NK-92 (cell line): ENCODE results near the gene ZNF496.
"Not testable (repeated sequence)": the region's sequence is repeated elsewhere in the genome, so short reads cannot be mapped to it uniquely, and the experiment has no call there.

ENCODE experiments used
- DNase-seq: peaks from one replicate; lab custom pipeline; 2025; ENCODE audit not compliant: unreplicated experiment; lab: John Stamatoyannopoulos, UW

The ZNF496 gene

DNA sequence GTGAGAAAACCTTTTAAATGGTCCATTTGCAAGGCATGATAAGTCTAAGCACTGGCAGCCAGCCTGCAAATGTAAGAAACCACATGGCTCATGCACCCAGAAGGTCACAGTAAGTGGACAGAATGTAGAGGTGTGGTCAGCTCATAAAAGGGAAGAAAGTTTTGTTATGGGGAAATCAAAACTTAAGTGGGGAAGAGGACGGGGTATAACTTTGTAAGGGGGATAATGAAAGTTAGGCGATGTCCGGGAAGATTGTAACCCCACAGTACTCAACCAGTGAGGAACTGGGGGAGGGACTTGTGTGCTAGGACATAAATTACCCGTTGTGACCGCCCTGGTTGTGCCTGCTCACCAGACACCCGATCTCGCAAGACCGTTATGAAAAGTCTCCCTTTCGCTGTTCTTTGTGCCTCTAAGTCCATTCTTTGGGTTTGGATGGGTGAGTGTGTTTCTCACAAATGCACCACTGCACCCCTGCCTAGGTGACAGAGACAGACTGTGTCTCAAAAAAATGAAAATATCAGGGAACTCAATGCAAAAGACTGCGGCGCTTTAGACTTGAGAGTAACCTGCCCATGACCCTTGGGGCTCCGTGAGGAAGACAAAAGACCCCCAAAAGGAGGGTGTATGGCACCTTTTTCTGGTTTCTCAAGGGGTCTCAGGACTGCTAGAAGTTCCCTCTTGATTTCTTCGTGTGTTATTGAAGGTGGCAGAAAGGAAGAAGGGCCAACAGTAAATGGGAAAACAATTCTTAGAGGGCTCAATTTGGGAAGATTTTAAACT lies 28.6 kb upstream of the ZNF496 start:
- DNase-seq, result no peak

DNA sequence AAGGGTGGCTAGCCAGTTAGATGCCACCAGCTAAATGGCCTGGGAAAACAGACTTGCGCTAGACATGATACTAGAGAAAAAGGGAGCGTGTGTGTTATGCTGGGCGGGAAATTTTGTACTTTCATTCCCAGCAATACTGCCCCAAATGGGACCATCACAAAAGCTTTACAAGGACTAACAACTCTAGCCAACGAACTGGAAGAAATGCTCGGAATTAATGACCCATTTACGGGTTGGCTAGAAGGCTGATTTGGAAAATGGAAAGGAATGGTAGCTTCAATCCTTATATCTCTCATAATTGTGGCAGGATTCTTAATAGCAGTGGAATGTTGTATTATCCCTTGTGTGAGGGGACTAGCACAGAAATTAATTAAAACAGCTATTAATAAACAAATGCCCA lies 27.9 kb upstream of the ZNF496 start:
- DNase-seq, result no peak

DNA sequence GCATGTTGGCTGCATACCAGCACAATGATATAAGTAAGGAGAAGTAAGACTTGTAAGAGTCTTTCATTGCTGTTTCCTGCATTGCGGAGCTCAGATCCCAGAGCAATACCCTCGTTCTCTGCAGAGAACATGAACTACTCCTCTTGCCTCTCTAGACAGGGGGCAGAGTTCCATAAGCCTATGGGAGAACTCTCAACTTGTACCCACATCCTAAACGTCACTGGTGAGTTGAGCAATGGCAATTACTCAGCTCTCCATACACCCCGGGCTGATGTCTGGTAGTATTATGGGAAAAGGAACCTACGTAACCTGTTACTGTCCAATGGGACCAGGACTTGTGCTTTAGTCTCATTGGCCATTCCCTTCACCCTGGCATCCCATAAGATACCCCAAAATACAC lies 27.3 kb upstream of the ZNF496 start:
- DNase-seq, result no peak

DNA sequence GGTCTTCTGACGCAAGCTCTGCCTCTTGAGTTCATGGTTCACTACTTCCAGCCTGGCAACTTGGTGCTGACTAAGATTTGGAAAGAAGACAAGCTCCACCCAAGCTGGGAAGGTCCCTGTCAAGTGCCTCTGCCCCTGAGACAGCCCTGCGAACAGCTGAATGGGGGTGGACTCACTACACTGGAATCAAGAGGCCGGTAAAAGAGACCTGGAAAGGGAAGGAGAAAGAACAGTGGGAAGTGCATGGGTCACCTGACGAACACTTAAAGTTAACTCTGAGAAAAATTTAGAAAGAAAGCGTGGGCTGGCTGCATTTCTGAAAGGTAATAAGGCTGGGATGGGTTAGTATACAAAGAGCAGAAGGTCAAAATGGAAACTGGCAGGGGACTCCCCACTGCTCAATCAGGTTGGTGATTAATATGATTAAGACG lies 26.1 kb upstream of the ZNF496 start:
- no peak for DNase-seq

DNA sequence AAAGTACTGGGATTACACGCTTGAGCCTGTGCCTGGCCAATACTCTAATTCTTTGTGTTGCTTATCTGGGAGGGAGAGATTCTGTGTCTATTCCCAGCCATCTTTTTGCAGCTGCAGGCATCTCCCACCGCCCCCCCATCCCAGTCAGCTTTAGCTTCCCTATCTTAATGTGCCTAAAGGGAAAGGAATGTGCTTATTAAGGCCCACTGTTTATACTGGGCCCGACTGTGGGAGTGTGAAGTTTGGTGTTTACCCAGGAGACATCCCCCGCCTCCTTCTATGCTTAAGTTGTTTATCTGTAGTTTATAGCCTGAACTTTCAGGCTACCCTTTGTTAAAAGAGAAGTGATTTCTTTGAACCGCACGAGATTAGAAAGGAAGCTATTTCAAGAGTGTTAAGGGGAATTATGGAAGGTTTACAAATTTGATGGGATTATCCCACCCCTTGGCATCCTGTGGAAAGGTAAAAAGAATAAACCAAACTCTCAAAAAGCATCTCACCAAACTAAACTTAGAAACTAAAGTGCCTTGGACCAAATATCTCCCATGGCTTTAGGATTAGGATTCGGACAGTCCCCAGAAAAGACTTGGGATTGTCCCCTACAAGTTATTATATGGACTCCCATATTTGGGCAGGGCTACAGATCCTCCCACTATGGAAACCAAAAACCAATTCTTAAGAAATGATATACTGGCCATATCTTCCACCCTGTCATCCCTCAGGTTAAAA lies 25.5 kb upstream of the ZNF496 start:
- no peak for DNase-seq

DNA sequence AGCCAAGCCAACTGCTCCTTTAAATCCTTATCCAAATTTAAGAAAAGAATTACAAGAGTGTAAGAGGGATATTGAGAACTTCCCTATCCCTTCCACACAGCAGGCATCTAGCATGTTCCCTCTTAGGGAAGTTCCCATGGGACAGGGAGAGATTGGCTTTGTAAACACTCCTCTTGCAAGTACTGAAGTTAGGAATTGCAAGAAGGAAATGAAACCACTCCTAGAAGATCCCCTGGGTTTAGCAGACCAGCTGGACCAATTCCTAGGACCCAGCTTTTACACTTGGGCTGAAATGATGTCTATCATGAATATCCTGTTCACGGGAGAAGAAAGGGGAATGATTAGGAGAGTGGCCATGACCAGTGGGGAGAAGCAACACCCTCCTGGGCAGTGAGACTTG lies 23.5 kb upstream of the ZNF496 start:
- not testable (repeated sequence) for DNase-seq

DNA sequence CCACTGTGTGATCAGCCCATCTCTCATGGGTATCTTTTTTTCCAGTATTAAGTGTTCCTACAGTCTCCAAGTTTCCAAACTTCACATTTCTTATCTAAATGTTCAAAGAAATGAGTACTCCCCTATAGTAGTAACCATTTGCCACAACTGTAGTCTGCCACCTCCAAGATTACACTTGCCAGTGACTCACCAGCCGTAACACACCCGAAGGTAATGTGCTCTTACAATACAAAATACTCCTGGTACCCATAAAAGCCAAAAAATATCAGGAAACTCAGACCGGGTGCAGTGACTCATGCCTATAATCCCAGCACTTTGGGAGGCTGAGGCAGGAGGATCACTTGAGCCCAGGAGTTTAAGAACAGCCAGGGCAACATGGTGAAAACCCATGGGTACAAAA lies 20.5 kb upstream of the ZNF496 start:
- no peak for DNase-seq

DNA sequence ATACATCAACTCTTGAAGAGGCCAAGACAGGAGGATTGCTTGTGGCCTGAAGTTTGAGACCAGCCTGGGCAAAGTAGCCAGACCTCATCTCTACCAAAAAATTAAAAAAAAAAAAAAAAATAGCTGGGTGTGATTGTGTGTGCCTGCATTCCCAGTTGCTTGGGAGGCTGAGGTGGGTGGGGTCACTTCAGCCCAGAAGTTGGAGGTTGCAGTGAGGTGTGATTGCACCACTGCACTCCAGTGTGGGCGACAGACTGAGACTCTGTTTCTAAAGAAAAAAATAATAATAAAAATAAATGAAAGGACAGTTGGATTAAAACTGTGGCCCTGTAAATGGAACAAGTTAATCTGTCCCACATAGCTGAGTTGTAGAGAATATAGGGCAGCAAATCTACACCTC lies 18.9 kb upstream of the ZNF496 start:
- no peak for DNase-seq

DNA sequence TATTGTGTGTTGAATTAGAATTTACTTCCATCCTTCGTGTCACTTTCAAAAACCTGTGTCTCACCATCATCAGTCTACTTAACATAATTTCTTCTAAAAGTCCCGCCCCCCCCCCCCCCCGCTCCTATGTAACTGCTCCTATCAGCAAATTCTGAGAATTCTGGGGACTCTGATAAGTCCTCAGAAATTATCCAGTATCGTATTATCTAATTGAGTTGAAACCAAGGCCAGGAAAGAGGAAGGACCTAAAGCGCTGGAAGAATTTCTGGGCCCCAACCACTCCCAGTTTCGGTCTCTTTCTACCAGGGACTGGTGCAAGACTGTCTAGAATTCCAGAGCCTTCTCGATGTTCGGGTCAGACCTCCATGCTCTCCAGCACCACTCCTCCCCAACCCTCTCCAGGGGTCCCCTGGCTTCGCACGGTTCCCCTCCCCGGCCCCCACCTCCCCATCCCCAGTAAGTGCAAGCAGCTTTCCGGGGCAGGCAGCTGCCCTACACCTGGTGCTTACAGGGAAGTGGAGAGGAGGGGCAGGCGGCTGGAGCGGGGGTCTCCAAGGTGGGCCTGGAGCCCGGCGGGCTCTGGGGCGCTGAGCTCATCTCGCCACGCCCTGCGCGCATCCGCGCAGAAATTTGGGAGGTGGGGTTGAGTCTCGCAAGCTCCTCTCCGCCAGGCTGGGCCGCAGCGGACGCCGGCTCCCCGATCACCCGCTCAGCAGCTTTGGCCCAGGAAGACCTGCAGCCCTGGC lies 16.0 kb upstream of the ZNF496 start:
- no peak for DNase-seq

DNA sequence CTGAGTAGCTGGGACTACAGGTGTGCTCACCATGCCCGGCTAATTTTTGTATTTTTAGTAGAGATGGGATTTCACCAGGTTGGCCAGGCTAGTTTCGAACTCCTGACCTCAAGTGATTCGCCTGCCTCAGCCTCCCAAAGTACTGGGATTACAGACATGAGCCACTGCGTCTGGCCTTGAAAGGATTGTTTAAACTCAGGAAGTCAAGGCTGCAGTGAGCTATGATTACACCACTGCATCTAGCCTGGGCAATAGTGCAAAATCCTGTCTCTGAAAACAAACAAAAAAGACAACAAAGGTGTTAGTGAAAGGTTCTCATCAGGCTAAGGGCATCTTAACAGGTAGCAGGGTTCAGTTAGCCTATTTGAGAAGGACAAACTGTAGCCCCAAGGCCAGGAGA lies 14.2 kb upstream of the ZNF496 start:
- no peak for DNase-seq

DNA sequence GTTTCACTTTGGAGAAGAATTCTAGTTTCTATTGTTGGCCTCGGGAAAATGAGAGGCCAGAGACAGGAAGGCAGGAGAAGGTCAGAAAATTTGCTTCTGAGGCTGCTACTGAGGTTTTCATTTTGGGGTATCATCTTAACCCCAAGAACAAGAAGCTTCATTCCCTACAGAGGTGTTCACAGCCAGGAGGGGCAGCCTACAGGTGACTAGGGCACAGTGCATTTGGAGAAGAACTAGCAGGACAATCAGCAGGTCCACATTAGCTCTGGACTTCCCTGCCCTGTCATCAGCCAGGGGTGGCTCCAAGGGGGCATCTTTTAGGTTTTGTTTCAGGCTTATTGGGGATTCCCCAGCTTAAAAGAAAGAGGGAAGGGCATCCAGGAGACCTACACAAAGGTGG lies 12.1 kb upstream of the ZNF496 start:
- no peak for DNase-seq

DNA sequence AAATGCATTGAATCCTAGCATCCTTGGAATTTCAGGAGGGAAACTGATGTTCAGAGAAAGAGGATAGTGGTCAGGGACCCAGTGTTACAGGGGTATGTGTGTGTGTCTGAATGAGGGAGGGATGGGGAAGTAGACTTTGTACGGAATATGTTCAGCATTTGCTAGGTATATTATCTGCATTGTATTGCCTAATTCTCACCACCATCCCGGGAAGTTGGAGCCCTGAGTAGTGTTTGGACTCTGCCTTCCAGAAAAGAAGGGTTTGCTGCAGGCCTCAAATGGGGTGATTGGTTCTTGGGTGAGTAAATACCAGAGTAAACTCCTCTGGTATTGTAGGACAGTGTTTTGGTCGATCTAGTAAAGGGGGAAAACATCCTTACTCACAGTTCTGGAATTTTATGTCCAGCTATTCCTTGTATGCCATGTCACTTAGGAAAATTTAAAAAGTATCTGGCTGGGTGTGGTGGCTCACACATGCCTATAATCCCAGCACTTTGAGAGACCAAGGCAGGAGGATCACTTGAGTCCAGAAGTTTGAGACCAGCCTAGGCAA lies 7.1 kb upstream of the ZNF496 start:
- no peak for DNase-seq

DNA sequence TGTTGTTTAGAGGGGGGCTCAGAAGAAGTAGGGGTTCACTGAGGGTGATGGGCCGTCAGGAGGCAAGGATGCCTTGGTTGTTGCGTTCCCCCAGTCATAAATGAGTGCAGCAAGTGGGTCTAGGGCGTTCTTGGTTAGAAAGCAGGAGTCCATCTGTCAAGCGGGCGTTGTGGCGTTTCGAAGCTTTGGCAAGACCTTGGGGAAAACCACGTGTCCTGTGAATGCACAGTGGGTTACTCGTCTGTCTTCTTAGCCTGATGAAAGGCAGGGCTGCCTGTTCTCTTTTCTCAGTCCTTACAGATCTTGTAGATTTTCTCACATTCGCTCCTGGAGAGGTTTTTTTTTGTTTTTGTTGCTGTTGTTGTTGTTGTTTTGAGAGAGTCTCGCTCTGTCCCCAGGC lies 6.3 kb upstream of the ZNF496 start:
- no peak for DNase-seq

DNA sequence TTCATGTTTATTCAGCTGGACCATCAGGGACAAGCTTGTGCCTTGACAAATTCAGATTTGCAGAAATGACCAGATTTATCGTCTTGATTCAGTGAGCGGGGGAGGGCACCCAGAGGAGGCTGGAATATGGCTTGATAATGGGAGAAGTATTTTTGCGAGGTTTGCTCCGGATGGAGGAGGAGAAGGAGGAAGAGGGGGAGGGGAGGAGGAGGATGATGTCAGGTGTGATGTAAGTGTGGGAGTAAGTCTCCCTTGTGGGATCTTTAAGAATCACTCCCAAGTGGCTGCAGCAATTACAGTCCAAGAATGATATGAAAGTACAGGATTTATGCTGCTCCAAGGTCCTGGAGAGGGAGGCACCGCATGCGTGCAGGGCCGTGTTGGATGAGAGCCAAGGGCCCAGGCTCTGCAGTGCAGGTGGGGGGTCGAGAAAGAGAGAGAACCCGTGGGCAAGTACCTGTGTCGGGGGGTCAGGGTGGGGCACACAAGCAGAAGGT lies 5.6 kb upstream of the ZNF496 start:
- DNase-seq, result no peak

DNA sequence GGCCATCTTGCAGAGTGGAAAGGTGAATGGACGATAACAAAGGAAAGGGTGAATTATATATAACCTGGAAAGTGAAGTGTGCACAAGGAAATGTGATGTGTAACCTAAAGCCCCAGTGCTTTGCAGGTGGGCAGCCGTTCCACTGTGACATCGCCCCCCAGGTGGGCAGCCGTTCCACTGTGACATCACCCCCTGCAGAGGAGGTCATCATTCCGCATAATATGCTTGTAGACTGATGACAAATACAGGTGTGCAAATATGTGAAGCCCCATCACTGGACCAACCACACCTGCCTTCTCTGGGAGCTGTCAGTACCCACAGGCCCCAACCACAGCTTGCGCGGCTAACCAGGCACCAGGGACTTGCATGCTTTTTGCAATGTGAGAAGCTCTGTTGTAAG lies 4.7 kb upstream of the ZNF496 start:
- no peak for DNase-seq

DNA sequence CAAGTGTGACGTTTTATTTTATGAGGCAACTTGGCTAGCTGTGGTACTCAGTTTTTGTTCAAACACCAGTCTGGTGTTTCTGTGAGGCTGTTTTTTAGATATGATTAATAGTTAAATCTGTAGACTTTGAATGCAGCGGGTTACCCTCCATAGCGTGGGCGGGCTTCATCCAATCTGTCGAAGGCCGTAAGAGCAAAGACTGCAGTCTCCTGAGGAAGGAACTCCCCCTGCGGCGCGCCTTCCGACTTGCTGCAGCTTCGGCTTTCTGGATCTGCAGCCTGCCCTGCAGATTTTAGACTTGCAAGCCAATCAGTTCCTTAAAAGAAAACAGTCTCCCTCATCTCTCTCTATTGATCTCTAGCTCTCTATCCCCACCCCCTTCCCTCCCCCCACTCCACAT lies 4.2 kb upstream of the ZNF496 start:
- DNase-seq, result no peak

DNA sequence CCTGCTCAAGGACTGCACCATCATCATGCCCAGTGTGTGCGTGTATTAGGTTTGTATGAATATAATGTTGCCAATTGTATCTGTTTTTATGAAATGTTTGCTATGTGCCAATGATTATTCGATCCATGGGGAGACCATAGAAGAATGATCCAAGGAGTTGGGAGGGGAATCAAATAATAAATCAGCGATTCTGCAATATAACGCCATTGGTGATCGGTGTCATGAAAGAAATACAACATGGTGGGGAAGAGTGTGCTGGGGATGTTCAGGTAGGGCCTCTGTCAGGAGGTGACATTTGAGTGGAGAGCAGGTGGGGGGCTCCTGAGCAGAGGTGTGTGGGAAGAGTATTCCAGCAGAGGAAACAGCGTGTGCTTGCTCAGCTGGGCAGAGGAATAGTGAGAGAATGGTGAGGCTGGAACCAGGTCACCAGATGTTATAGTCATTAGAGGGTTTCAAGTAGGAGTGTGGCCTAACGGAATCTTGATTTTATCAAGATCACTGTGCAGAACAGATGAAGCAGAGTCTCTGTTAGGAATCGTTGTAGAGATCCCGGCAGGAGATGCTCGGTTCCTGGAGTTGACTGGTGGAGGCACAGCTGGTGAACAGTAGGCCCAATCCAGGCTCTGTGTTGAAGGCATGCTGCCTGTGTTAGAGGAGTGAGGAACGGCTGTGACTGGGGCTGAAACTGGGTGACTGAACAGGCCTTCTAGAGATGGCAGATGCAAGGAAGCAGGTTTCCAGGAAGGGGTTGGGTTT lies 2.9 kb upstream of the ZNF496 start:
- no peak for DNase-seq

DNA sequence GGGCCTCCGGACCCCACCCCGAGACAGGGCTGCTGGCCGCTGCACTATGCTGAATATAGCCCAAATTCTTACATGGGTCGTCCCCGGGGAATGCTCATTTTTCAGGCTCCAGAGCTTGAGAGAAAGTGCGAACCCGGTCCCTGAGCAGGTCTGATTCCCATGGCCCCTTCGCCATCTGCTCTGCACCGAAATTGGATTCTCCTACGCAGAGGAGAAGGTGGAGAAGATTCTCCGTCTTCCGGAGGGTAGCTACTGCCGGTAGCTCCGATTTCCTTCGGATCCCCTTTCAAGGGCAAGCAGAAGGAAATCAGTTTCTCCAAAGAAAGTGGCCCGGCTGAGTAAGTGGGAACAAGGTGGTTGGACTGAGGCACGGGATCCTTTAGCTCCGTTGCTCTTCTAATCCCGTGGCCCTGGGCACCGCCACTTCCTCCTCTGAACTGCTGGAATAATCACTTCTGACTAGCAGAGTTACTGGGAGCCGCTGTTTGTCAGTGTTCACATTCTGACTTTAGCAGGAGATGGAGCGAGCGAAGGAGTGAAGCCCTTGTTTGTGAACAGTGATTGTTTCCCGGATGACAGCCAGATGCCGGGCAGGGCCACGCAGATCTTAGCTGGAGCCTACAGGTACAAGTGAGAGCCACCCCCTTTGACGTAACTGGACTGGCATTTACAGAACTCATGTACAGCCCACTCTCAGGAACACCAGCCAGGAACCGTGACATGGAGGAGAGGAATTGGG lies 1.1 kb upstream of the ZNF496 start:
- DNase-seq, result no peak

DNA sequence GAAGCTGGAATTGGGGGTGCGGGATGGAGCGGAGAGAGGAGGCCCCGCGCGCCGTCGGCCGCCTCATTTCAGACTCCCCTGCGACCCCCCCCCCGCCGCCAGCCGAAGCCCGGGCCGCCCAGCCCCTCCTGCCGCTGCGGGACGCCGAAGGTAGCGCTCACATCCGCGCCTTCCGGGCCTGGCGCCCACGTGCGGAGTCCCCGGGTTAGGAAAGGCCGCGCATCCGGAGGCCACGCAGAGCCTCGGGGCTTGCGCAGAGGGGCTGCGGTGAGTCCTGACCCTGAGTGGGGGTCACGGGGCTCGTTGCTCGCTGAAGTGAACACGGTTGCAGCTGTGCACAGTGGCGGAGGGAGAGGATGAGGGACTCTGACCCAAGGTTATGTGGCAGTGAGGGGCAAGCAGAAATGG lies 552 bp upstream of the ZNF496 start:
- DNase-seq, result no peak

DNA sequence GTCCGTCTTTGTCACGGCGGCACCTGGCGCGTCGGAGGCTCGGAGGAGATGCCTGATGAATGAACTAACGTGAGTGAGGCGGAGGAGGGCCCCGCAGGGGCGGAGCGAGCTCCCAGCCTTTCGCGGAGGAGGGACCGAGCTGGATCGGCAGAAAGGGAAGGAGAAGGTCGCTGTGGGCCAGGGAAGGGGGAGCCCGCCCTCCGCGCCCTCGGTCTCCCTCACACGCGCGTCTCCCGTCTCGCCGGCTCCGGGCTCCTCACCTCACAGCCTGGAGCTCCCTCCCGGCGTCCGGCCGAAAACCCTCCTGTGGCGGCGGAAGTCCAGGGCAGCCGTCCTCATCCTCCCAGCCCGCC lies 519 bp downstream of the ZNF496 start:
- DNase-seq, result no peak
